GM23338 (cell line): Measurements from ENCODE around the gene STK33. TPM values are rescaled to one million over a fixed set of nuclear protein-coding genes. Genes with fewer than 3 reads are reported as not detected.

Experiments used
- ATAC-seq: fragments of 200-7000 bp; cut with Tn5 transposase; 3 replicates; pipeline ENCODE4 v1.9.1; 2020
- DNase-seq: peaks from one replicate; pipeline ENCODE4 v3.0.0-alpha.2; 2015; ENCODE audit warnings: low spot score
- H2AFZ ChIP-seq: fragments of 200-600 bp; sonication (generic); 2 replicates; pipeline ENCODE4 v1.8.0; 2016; ENCODE audit warnings: antibody characterized with exemption, mild to moderate bottlenecking, moderate library complexity
- H3F3A ChIP-seq: fragments of 200-600 bp; sonication (generic); replicated peaks from 2 replicates; pipeline ENCODE4 v1.8.0; 2017; ENCODE audit warnings: antibody characterized with exemption, mixed run types, low read depth
- H3K27ac ChIP-seq: fragments of 200-600 bp; sonication (generic); 2 replicates; pipeline ENCODE4 v1.6.1; 2016; ENCODE audit warnings: low read depth
- H3K27me3 ChIP-seq: fragments of 200-600 bp; sonication (generic); 2 replicates; pipeline ENCODE4 v1.8.0; 2016; ENCODE audit warnings: mild to moderate bottlenecking, mixed run types, moderate library complexity; ENCODE audit not compliant: insufficient read depth
- H3K36me3 ChIP-seq: fragments of 200-600 bp; sonication (generic); 2 replicates; pipeline ENCODE4 v1.8.0; 2016; ENCODE audit warnings: mild to moderate bottlenecking; ENCODE audit not compliant: insufficient read depth
- H3K4me1 ChIP-seq: fragments of 200-600 bp; sonication (generic); 2 replicates; pipeline ENCODE4 v1.8.0; 2016; ENCODE audit warnings: mild to moderate bottlenecking, moderate library complexity; ENCODE audit not compliant: insufficient read depth
- H3K4me2 ChIP-seq: fragments of 200-600 bp; sonication (generic); 2 replicates; pipeline ENCODE4 v1.7.1; 2017; ENCODE audit warnings: mixed run types
- H3K4me3 ChIP-seq: fragments of 200-600 bp; sonication (generic); 2 replicates; pipeline ENCODE4 v1.6.1; 2016; ENCODE audit warnings: mixed run types
- H3K79me2 ChIP-seq: fragments of 200-600 bp; sonication (generic); replicated peaks from 2 replicates; pipeline ENCODE4 v1.8.0; 2017; ENCODE audit warnings: mild to moderate bottlenecking; ENCODE audit not compliant: insufficient read depth
- H3K9me2 ChIP-seq: fragments of 200-600 bp; sonication (generic); 2 replicates; pipeline ENCODE4 v1.8.0; 2017; ENCODE audit not compliant: insufficient read depth
- H4K20me1 ChIP-seq: fragments of 200-600 bp; sonication (generic); replicated peaks from 2 replicates; pipeline ENCODE4 v1.8.0; 2017; ENCODE audit warnings: mild to moderate bottlenecking; ENCODE audit not compliant: insufficient read depth
- H3K27ac Mint-ChIP-seq: 2 replicates; pipeline ENCODE4 v1.8.0; 2020; ENCODE audit warnings: inconsistent platforms, mild to moderate bottlenecking, moderate library complexity, mixed read lengths
- H3K27me3 Mint-ChIP-seq: 3 replicates; pipeline ENCODE4 v1.8.0; 2022; ENCODE audit warnings: low read depth, mild to moderate bottlenecking, moderate library complexity, mixed read lengths, inconsistent platforms; ENCODE audit not compliant: insufficient read depth, poor library complexity
- H3K36me3 Mint-ChIP-seq: 3 replicates; pipeline ENCODE4 v1.8.0; 2021; ENCODE audit warnings: low read depth, mild to moderate bottlenecking, inconsistent platforms, moderate library complexity, mixed read lengths
- H3K4me1 Mint-ChIP-seq: 3 replicates; pipeline ENCODE4 v1.8.0; 2020; ENCODE audit warnings: mild to moderate bottlenecking, inconsistent platforms, mixed read lengths
- H3K4me3 Mint-ChIP-seq: 3 replicates; pipeline ENCODE4 v1.8.0; 2021; ENCODE audit warnings: moderate library complexity, mild to moderate bottlenecking, inconsistent platforms, mixed read lengths
- H3K9me3 Mint-ChIP-seq: 3 replicates; pipeline ENCODE4 v1.8.0; 2020; ENCODE audit warnings: moderate library complexity, mild to moderate bottlenecking, inconsistent platforms, mixed read lengths
- CREB1 ChIP-seq: fragments of 250-450 bp; sonication (Bioruptor Pico); IDR thresholded peaks from 2 replicates; pipeline ENCODE4 v1.5.0; 2020; ENCODE audit warnings: low read depth, mild to moderate bottlenecking, moderate library complexity
- CTCF ChIP-seq, 2 experiments: fragments of 200-600 bp in 1 of 2; sonication (generic) in 1 of 2; conservative IDR thresholded peaks; 2 replicates each; pipeline versions ENCODE4 v1.5.1 to v1.6.1; 2016 to 2017; ENCODE audit warnings: antibody characterized with exemption in 2 of 2, low read depth in 2 of 2, mild to moderate bottlenecking in 2 of 2, moderate library complexity in 1 of 2
- ETS1 ChIP-seq: IDR thresholded peaks from 2 replicates; pipeline ENCODE4 v1.6.1; 2016; ENCODE audit warnings: antibody characterized with exemption
- EZH2 ChIP-seq: fragments of 200-600 bp; sonication (generic); IDR thresholded peaks from one replicate; pipeline ENCODE4 v1.8.0; 2017; ENCODE audit warnings: antibody characterized with exemption, mild to moderate bottlenecking, low read depth; ENCODE audit not compliant: unreplicated experiment
- EZH2phosphoT487 ChIP-seq: fragments of 200-600 bp; sonication (generic); IDR thresholded peaks from one replicate; pipeline ENCODE4 v1.8.1; 2018; ENCODE audit warnings: antibody characterized with exemption; ENCODE audit not compliant: unreplicated experiment
- JUNB ChIP-seq: IDR thresholded peaks from one replicate; pipeline ENCODE4 v1.6.1; 2016; ENCODE audit warnings: antibody characterized with exemption; ENCODE audit not compliant: unreplicated experiment
- NANOG ChIP-seq: IDR thresholded peaks from 2 replicates; pipeline ENCODE4 v1.6.1; 2016; ENCODE audit warnings: antibody characterized with exemption, borderline replicate concordance
- REST ChIP-seq: IDR thresholded peaks from one replicate; pipeline ENCODE4 v1.6.1; 2018; ENCODE audit warnings: antibody characterized with exemption; ENCODE audit not compliant: unreplicated experiment
- STAT1 ChIP-seq: IDR thresholded peaks from one replicate; pipeline ENCODE4 v1.6.1; 2016; ENCODE audit warnings: antibody characterized with exemption; ENCODE audit not compliant: unreplicated experiment
- ZNF114 ChIP-seq: fragments of 250-450 bp; sonication (Bioruptor Pico); IDR thresholded peaks from 2 replicates; pipeline ENCODE4 v1.5.0; 2020; ENCODE audit warnings: mild to moderate bottlenecking, moderate library complexity
- ZNF331 ChIP-seq: fragments of 250-450 bp; sonication (Bioruptor Pico); IDR thresholded peaks from 2 replicates; pipeline ENCODE4 v1.5.0; 2020; ENCODE audit warnings: low read depth, mild to moderate bottlenecking, moderate library complexity
- polyA plus RNA-seq: library from polyadenylated mRNA; unstranded; fragments of >200 nt; fragmentation: Nextera tagmentation; extraction: Ambion mirVana; gene quantifications from 2 replicates; pipeline ENCODE4 v1.2.1, GENCODE V29; 2016
- total RNA-seq: library from RNA; depleted of rRNA; stranded (reverse); fragments of >200 nt; shearing (Covaris generic); gene quantifications from 2 replicates; pipeline ENCODE4 v1.2.3, GENCODE V29; 2014

The STK33 gene
- total and polyA plus RNA-seq, 2 experiments from 2014 or later: 17.2 to 18.2 TPM

- TF ChIP-seq REST (no peak), STAT1 (no peak), NANOG (no peak), ZNF114 (CRISPR knock-in tag) (no peak), CTCF (conservative IDR thresholded peaks at IDR 0.05; ENCODE audit: low read depth in 2 of 2) (no peak), EZH2phosphoT487 (no peak), ETS1 (no peak), ZNF331 (CRISPR knock-in tag) (no peak), JUNB (no peak), CREB1 (CRISPR knock-in tag) (no peak)
These were observed 50.8 kb downstream of the STK33 start (continued) for GRCh38 chr11:8543278-8543677.

GRCh38 chr11:8541448-8541847, 52.6 kb downstream of the STK33 start:
- Histone ChIP-seq H3K36me3 (no peaks in the 10 kb centered on the region), H3K79me2 (no peaks in the 10 kb centered on the region), H3K9me2 (no peaks in the 10 kb centered on the region), H3K4me1 (0 out of 2 replicates have a peak, but pooled peaks cover 4% of the 10 kb centered on the region), H2AFZ (no peak overlapping the region), H3K27ac (no peak overlapping the region), H3F3A (no peaks in the 10 kb centered on the region), H3K27me3 (no peaks in the 10 kb centered on the region), H3K4me2 (no peak overlapping the region), H3K4me3 (no peak overlapping the region), H4K20me1 (no peaks in the 10 kb centered on the region)
- TF ChIP-seq NANOG: no peak
- TF ChIP-seq ZNF331 (CRISPR knock-in tag): no peak
- no peak for TF ChIP-seq REST
- no peak for TF ChIP-seq ETS1
- TF ChIP-seq EZH2: no peak
- no peak for TF ChIP-seq JUNB
- TF ChIP-seq STAT1: no peak
- no peak for DNase-seq
- no peak overlapping the region for H3K4me3 Mint-ChIP-seq
- no peak overlapping the region for H3K27ac Mint-ChIP-seq
- H3K4me1 Mint-ChIP-seq: no peaks in the 10 kb centered on the region
- H3K9me3 Mint-ChIP-seq: no peaks in the 10 kb centered on the region
- H3K27me3 Mint-ChIP-seq: no peaks in the 10 kb centered on the region
- ATAC-seq: no peak
- no peaks in the 10 kb centered on the region for H3K36me3 Mint-ChIP-seq
